HG03095 (cell line): ENCODE data around the gene HAND2.

Source experiments
- ATAC-seq: cut with Tn5 transposase; IDR thresholded peaks from one replicate; pipeline ENCODE4 v1.9.1; 2021; ENCODE audit warnings: moderate library complexity; ENCODE audit not compliant: unreplicated experiment

The HAND2 gene

GRCh38 chr4:173521467-173522159 lies 8.4 kb downstream of the HAND2 start:
- no peak for ATAC-seq

- ATAC-seq: no peak
These were observed 9.0 kb downstream of the HAND2 start for GRCh38 chr4:173520921-173521466.

- no peak for ATAC-seq
These were observed 10.6 kb downstream of the HAND2 start for GRCh38 chr4:173519111-173520101.

- ATAC-seq: no peak
These were observed 11.5 kb downstream of the HAND2 start for GRCh38 chr4:173518425-173519102.

- no peak for ATAC-seq
These were observed 12.1 kb downstream of the HAND2 start for GRCh38 chr4:173517781-173518424.

- ATAC-seq: no peak
These were observed 13.2 kb downstream of the HAND2 start for GRCh38 chr4:173516621-173517524.

- no peak for ATAC-seq
These were observed 14.6 kb downstream of the HAND2 start for GRCh38 chr4:173515458-173515857.

GRCh38 chr4:173514641-173515217 lies 15.3 kb downstream of the HAND2 start:
- no peak for ATAC-seq

- ATAC-seq: no peak
These were observed 16.4 kb downstream of the HAND2 start for GRCh38 chr4:173513651-173514050.

GRCh38 chr4:173511787-173512361 lies 18.2 kb downstream of the HAND2 start:
- no peak for ATAC-seq

- ATAC-seq: peak; percentile 38
These were observed 20.7 kb downstream of the HAND2 start for GRCh38 chr4:173509036-173510001.

- ATAC-seq: peak; percentile 2
These were observed 21.5 kb downstream of the HAND2 start for GRCh38 chr4:173508386-173509035.

- ATAC-seq: no peak
These were observed 22.3 kb downstream of the HAND2 start for GRCh38 chr4:173507471-173508385.

GRCh38 chr4:173506597-173507211 lies 23.3 kb downstream of the HAND2 start:
- peak; percentile 3 for ATAC-seq

GRCh38 chr4:173505924-173506518 lies 24.0 kb downstream of the HAND2 start:
- ATAC-seq: peak; percentile 71
